ENCODE results near the gene EFNA5.

GRCh38 chr5:107618242-107618641 lies 52.5 kb downstream of the EFNA5 start:
- TF ChIP-seq POLR2A (IDR thresholded peaks at IDR 0.05; ENCODE audit: low read depth, low read length): no peak
- no peak for TF ChIP-seq CTCF (IDR thresholded peaks at IDR 0.05 in 2 of 3, conservative IDR thresholded peaks at IDR 0.05 in 1 of 3; ENCODE audit: control insufficient read depth in 2 of 3, extremely low read depth in 1 of 3, insufficient read depth in 1 of 3, low read depth in 3 of 3, low read length in 3 of 3)
- no peak for TF ChIP-seq HDAC6 (IDR thresholded peaks at IDR 0.05; ENCODE audit: unreplicated experiment)
- no peak for TF ChIP-seq EGR1 (IDR thresholded peaks at IDR 0.05; ENCODE audit: borderline replicate concordance in 1 of 2, low read depth in 2 of 2, low read length in 2 of 2)
- no peak for TF ChIP-seq EP300 (IDR thresholded peaks at IDR 0.05; ENCODE audit: borderline replicate concordance in 1 of 2, control insufficient read depth in 1 of 2, low read depth in 2 of 2, low read length in 2 of 2)
- TF ChIP-seq ZBTB11 (CRISPR knock-in tag; IDR thresholded peaks at IDR 0.05): no peak
